GM12865 (cell line): Measurements from ENCODE around the gene NPIPA3.
"Not testable (repeated sequence)": the region's sequence is repeated elsewhere in the genome, so short reads cannot be mapped to it uniquely, and the experiment has no call there.

Experiments used
- DNase-seq: peaks from one replicate; pipeline ENCODE4 v3.0.0; 2010; ENCODE audit warnings: low read depth
- H3K4me3 ChIP-seq: 2 replicates; pipeline ENCODE4 v1.5.1; 2011; ENCODE audit warnings: mild to moderate bottlenecking, low read depth, low read length, control low read depth

Gene NPIPA3

DNA sequence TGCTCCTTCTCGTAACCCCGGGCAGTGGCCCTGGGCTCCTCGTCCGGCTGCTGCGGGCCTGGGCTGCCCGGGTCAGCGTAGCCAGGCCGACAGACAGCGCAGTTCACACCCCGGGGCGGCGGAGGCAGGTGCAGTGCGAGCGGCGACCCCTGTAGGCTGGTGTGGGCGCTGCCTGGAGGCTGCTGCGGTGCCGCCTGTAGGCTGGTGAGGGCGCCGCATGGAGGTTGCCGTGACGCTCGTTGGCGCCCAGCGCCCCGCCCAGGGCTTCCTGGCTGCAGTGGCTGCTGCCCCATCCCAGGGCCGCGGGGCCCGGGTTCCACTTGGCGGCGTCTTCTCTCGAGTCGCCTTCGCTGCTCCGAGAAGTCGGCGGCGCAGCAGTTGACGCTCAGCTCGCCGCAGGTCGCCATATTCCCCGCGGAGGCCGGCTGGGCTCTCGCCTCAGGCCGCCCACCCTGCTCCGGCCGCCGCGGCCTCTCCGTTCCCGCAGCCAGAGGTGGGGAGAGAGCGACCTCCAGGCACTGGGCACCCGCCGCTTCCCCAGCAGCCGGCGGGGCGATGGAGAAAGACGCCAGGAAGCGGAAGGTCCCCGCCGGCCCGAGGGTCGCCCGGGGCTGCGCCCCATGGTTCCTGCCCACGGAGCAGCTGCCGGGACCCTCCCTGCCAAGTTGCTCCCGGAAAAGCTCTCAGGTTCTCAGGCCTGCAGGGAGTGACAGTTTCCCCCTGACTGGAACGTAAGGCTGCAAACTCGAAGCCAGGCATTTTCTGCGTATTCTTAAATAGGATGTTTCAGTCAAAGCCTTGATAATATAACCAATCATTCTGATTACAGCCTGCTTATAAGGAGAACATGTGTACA is 39.3 kb downstream of the NPIPA3 start, which contains the start of gene NPIPA2:
Gene NPIPA2, plus strand, starts transcription at position 261 of the 856 bp plus-strand sequence. CDS start 5,533 bp downstream, outside the sequence.
- DNase-seq, H3K4me3 ChIP-seq: not testable (repeated sequence)

DNA sequence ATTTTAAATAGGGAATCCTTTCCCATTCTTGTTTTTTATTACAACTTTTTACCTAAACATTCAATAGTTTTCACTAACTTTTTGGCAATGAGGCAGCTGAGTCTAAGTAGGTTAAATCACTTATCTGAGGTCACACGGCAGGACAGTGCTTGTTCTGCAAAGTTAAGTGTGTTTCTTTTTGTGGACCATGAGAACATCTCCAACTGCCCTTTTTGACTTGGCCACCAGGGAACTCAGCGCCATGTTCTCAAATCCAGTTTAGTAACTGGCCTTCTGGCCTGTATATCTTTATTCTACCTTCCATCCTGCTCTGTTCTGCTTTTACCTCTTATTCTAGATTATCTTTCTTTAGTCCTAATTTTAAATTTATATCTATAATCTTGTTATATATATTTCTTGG is 70.4 kb downstream of the NPIPA3 start:
- H3K4me3 ChIP-seq, DNase-seq: not testable (repeated sequence)

DNA sequence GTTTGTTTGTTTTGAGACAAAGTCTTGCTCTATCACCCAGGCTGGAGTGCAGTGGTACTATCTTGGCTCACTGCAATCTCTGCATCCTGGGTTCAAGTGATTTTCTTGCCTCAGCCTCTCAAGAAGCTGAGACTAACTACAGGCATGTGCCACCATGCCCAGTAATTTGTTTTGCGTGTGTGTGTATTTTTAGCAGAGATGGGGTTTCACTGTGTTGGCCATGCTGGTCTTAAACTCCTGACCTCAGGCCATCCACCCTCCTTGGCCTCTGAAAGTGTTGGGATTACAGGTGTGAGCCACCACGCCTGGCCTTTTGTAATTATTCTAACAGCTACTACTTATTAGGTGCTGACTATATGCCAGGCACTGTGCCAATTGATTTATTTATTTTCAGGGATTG is 72.4 kb downstream of the NPIPA3 start:
- H3K4me3 ChIP-seq: not testable (repeated sequence)

More for the DNA sequence above, 72.4 kb downstream of the NPIPA3 start:
- DNase-seq: not testable (repeated sequence)
